T-helper 17 cell (primary cell): Measurements from ENCODE around the gene PSMD1. TPM values are rescaled to one million over a fixed set of nuclear protein-coding genes. Genes with fewer than 3 reads are reported as not detected.
"Not testable (repeated sequence)": the region's sequence is repeated elsewhere in the genome, so short reads cannot be mapped to it uniquely, and the experiment has no call there.

Source experiments
- ATAC-seq: fragments of 150-1000 bp; cut with Tn5 transposase; 2 replicates; pipeline ENCODE4 v1.10.0; 2021; ENCODE audit warnings: mild to moderate bottlenecking, moderate library complexity
- DNase-seq, 3 donors: peaks; one replicate each; pipeline versions ENCODE4 v3.0.0 to v3.0.0-alpha.2; 2020 to 2021
- H3K9me3 ChIP-seq: one replicate; pipeline ENCODE4 v1.7.0; 2013; ENCODE audit warnings: low read length, mild to moderate bottlenecking; ENCODE audit not compliant: control insufficient read depth, poor library complexity, severe bottlenecking
- H3K27ac Mint-ChIP-seq: one replicate; pipeline ENCODE4 v1.8.0; 2022; ENCODE audit warnings: mild to moderate bottlenecking, moderate library complexity, mixed read lengths
- H3K27me3 Mint-ChIP-seq: one replicate; pipeline ENCODE4 v1.8.0; 2022; ENCODE audit warnings: mixed read lengths
- H3K36me3 Mint-ChIP-seq: one replicate; pipeline ENCODE4 v1.8.0; 2022; ENCODE audit warnings: low read depth, mixed read lengths
- H3K4me1 Mint-ChIP-seq: one replicate; pipeline ENCODE4 v1.8.0; 2022; ENCODE audit warnings: mild to moderate bottlenecking, mixed read lengths
- H3K4me3 Mint-ChIP-seq: one replicate; pipeline ENCODE4 v1.8.0; 2022; ENCODE audit warnings: mild to moderate bottlenecking, moderate library complexity, mixed read lengths
- total RNA-seq, 4 donors: library from RNA in 2 of 4; stranded (reverse) in 2 of 4; gene quantifications; one replicate each; pipeline ENCODE4 v1.2.3 and lab custom pipeline; 2022 to 2026

PSMD1 gene
- total RNA-seq, 2 donors from 2014 or later, result 42.8 to 43.5 TPM

DNA sequence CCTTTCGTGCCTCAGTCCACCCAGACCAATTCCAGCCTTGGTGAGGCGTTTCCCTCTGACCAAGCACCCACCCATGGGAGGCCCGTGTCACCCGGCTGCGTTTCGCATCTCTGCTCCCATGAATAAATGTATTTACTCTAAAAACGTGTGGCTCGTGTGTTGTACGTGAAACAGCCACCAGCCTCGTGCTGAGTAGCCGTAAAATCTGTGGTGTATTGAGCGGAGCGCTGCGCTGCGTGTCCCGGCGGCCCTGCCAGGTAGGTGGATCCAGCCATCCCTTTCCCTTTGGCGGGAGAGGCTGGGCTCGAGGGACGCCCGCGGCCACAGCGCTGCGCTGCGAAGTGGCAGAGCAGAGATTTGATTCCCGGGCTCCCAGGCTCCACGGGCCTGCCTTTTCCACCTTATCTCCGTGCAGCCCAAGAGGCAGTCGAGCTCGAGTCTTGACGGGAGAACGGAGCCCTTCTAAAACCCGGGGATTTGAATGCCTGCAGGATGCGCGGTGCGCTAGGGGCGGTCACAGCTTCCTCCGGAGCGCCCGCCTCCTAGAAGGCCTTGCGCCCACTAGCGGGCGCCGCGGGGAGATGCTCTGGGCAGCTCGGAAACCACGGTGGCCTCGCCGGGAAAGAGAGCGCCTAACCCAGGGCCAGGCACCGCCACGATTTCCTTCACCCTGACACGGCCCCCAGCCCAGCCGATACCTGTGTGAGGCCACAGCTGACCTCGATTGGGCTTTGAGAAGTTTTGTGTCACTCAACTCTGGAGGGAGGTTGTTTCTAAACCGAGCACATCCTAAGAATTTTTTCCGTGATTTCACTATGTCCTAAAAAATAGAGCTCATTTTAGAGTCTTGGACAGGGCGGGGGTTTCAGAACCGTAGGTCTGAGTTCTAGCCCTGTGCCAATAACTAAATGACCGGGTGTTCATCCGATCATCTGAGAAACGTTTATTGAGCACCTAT is 3.9 kb upstream of the PSMD1 start:
- Mint-ChIP-seq H3K4me3 (peak overlapping the region; percentile 91), H3K36me3 (peaks cover 5% of the 10 kb centered on the region), H3K27ac (peak overlapping the region; percentile 79), H3K4me1 (peaks cover 22% of the 10 kb centered on the region), H3K27me3 (peaks cover 12% of the 10 kb centered on the region)
- ATAC-seq (peak; percentile 72), DNase-seq (peak; percentile 70 to 78 (median 73))
- H3K9me3 ChIP-seq, result no peaks in the 10 kb centered on the region

DNA sequence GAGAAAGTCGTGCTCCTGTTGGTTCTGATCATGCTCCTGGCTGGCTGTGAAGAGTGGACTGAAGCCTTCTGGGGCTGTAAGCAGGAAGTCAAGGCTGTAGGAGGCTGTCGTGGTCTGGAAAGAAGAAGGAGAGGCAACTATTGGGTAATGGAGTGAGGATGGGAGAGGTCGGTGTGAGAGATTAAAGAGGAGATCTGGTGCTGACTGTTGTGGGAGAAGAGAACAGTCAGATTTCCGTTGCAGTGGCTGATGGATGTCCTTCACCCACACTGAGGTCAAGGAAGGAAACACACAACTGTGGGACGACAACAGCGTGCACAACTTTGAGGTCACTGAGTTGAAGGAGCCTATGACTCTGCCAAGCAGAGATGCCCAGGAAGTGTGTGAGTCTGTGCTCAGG is 2.8 kb upstream of the PSMD1 start:
- H3K9me3 ChIP-seq, result no peaks in the 10 kb centered on the region
- DNase-seq (no peak), ATAC-seq (no peak)
- peaks cover 12% of the 10 kb centered on the region for H3K27me3 Mint-ChIP-seq
- no peak overlapping the region for H3K27ac Mint-ChIP-seq
- no peak overlapping the region for H3K4me3 Mint-ChIP-seq
- peaks cover 7% of the 10 kb centered on the region for H3K36me3 Mint-ChIP-seq
- H3K4me1 Mint-ChIP-seq, result peaks cover 33% of the 10 kb centered on the region

DNA sequence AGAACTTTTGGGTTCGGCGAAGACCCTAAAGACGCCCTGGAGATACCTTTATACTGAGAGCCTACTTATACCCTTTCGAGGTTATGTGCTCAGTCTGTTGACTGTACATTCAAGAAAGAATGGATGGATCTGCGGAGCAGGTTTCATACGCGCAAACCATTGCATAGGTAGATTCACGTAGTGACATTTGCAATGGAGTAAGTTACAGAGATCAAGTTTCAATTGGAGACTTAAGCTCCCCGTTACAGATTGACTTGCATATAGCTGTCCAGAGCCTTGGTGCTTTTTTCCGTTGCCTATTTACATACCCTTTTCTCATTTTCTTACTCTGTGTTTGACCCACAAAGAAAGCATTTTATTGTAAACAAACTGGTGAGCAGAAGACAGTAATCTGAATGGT is 923 bp downstream of the PSMD1 start:
- no peaks in the 10 kb centered on the region for H3K9me3 ChIP-seq
- Mint-ChIP-seq H3K4me1 (peaks cover 44% of the 10 kb centered on the region), H3K36me3 (peaks cover 7% of the 10 kb centered on the region), H3K27ac (peak overlapping the region; percentile 97), H3K4me3 (peak overlapping the region; percentile 96), H3K27me3 (peaks cover 12% of the 10 kb centered on the region)
- no peak for DNase-seq
- no peak for ATAC-seq

DNA sequence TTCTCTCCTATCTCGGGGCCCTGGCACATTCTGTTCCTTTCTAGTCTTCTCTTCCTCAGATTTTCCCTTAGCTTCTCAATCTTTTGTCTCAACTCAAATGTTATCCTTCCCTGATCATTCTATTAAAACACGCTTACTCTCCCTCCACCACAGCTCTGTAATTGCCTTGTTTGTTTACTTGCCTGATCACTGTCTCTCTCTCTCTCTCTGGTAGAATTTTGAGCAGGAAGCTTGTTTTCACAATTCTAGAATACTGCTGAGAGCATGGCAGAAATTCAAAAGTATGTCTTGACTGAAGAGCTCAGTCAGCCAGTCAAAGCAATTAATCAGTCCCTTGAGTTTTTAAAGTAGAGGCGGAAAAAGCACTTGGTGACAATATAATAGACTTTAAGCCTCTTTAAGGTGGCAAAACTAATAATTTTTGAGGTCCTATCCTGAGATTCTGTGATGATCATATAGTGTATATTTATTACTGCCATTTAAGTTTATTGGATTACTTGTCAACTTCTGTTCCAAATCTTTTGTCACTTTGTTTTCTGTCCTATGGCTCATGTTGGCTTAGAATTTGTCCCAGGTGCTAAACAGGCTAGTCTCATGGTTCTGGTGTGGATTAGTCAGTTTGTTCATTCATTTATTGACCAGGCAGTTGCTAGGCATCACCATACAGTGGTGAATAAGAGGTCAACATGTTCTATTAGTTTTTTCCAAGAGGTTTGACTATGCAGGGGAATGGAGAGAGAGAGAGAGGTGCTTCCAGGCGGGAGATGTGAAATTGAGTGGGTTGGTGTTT is 2.3 kb downstream of the PSMD1 start:
- no peak for ATAC-seq
- H3K27ac Mint-ChIP-seq, result peak overlapping the region; percentile 88
- peaks cover 4% of the 10 kb centered on the region for H3K36me3 Mint-ChIP-seq
- peaks cover 34% of the 10 kb centered on the region for H3K4me1 Mint-ChIP-seq
- no peaks in the 10 kb centered on the region for H3K9me3 ChIP-seq
- peaks cover 4% of the 10 kb centered on the region for H3K27me3 Mint-ChIP-seq
- H3K4me3 Mint-ChIP-seq, result peak overlapping the region; percentile 96
- DNase-seq, result no peak

DNA sequence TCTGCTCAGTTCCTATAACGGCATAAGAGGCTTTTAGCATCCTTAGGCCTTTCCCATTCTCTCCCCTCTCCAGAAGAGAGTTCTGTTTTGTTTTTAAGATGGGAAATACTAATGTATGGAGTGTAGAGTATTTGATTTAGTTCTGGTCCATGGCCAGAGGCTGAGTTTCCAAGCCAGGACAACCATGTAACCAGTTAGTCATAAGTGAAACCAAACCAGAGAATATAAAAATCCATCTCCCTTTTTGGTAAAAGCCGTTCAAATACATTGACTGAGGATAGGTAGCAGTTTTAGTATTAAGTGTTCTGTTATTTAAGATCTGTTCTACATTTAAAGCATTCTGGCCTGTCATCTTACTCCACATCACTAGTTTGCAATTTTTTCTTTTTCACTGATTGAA is 3.1 kb downstream of the PSMD1 start:
- H3K27ac Mint-ChIP-seq, result peak overlapping the region; percentile 51
- DNase-seq (no peak), ATAC-seq (no peak)
- H3K9me3 ChIP-seq, result no peaks in the 10 kb centered on the region
- H3K36me3 Mint-ChIP-seq, result peaks cover 4% of the 10 kb centered on the region
- H3K27me3 Mint-ChIP-seq, result no peaks in the 10 kb centered on the region
- peaks cover 31% of the 10 kb centered on the region for H3K4me1 Mint-ChIP-seq
- no peak overlapping the region for H3K4me3 Mint-ChIP-seq

DNA sequence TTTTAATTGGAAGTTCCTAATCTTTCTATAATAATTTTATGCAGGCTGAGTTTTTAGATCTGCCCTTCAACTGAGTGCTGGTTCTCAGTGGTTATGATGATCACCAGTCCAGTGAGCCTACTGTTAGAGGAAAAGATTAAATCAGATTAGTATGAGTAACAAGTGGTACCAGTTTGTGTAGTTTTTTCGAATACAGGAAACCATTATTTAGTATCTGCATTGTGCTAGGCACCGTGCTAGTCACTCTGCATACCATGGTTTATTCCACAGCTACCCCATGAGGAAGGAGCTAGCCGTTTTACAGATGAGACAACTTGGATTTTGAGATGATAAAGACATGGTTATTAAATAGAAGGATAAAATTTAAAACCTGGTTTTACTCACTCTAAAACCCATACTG is 6.1 kb downstream of the PSMD1 start:
- ATAC-seq (no peak), DNase-seq (no peak)
- H3K27me3 Mint-ChIP-seq, result no peaks in the 10 kb centered on the region
- H3K9me3 ChIP-seq, result no peaks in the 10 kb centered on the region
- H3K4me1 Mint-ChIP-seq, result peaks cover 28% of the 10 kb centered on the region
- H3K36me3 Mint-ChIP-seq, result peaks cover 5% of the 10 kb centered on the region
- peak overlapping the region; percentile 76 for H3K27ac Mint-ChIP-seq
- no peak overlapping the region for H3K4me3 Mint-ChIP-seq

DNA sequence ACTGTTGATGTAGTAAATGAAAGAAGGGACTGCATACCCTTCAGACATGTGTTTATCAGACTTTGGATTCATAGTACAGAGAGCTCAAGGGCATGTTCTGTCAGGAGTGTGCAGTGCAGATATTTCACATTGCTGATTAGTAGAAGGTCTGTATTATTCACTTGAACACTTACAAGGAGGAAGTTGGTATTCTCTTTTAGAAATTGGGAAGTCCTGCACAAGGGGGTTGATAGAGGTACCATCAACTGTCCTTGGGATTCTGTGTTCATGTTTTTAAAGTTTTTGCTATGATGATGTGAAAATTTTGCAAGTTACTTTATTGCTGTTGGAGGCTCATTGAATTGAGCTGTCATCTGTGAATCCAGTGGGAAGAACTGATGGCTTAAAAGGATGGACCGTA is 6.7 kb downstream of the PSMD1 start:
- ATAC-seq (no peak), DNase-seq (no peak)
- Mint-ChIP-seq H3K4me3 (no peak overlapping the region), H3K36me3 (peaks cover 10% of the 10 kb centered on the region), H3K27me3 (no peaks in the 10 kb centered on the region), H3K4me1 (peaks cover 22% of the 10 kb centered on the region), H3K27ac (no peak overlapping the region)
- H3K9me3 ChIP-seq, result no peaks in the 10 kb centered on the region

DNA sequence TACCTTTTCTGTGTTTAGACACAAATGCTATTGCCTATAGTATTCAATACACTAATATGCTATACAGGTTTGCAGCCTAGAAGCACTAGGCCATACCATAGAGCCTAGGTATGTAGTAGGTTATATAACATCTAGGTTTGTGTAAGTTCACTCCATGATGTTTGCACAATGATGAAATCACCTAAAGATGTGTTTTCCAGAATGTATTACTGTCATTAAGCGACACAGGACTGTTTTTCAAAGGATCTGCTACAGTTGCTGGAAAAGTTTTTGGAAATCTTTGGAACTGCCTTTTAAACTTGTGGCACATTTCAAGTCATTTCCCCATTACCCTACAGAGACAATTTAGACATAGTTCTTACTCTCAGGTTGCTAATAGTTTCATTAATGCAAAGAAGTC is 9.3 kb downstream of the PSMD1 start:
- no peak for DNase-seq
- Mint-ChIP-seq H3K27me3 (no peaks in the 10 kb centered on the region), H3K4me1 (peaks cover 3% of the 10 kb centered on the region), H3K27ac (no peak overlapping the region), H3K36me3 (peaks cover 9% of the 10 kb centered on the region), H3K4me3 (no peak overlapping the region)
- ATAC-seq, result no peak
- no peaks in the 10 kb centered on the region for H3K9me3 ChIP-seq

DNA sequence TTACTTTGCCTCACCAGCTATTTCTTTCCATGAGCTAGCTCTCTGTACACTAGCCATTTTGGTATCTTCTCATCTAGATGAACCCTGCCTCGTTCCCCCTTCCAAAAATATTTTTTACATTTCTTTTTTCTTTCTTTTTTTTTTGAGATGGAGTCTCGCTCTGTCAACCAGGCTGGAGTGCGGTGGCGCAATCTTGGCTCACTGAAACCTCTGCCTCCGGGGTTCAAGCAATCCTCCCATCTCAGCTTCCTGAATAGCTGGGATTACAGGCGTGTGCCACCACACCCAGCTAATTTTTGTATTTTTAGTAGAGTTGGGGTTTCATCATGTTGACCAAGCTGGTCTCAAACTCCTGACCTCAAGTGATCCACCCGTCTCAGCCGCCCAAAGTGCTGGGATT is 10.9 kb downstream of the PSMD1 start:
- H3K4me1 Mint-ChIP-seq, H3K36me3 Mint-ChIP-seq, ATAC-seq, DNase-seq, H3K27me3 Mint-ChIP-seq, H3K27ac Mint-ChIP-seq, H3K4me3 Mint-ChIP-seq, H3K9me3 ChIP-seq: not testable (repeated sequence)

DNA sequence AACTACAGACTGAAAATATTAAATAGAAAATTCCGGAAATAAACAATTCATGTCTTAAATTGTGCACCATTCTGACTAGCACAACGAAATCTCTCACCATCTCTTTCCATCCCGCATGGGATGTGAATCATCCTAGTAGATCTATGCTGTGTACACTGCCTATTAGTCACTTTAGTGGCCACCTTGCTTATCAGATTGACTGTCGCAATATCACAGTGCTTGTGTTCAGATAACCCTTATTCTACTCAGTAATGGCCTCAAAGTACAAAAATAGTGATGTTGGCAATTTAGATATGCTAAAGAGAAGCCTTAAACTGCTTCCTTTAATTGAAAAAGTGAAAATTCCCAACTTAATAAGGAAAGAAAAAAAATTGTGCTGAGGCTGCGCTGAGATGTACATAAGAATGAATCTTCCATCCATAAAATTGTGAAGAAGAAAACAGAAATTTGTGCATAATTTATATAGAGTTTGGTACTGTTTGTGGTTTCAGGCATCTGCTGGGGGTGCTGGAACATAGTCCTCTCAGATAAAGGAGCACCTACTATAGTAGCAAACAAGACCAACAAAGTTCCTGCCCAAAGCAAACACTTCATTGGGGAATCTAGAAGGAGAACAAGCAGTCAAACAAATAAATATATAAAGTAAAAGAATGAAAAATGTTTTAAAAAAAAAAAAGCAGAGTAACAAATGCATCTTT is 12.0 kb downstream of the PSMD1 start:
- Mint-ChIP-seq H3K27ac (no peak overlapping the region), H3K27me3 (no peaks in the 10 kb centered on the region), H3K4me3 (no peak overlapping the region), H3K36me3 (peaks cover 9% of the 10 kb centered on the region), H3K4me1 (peaks cover 2% of the 10 kb centered on the region)
- no peak for DNase-seq
- no peaks in the 10 kb centered on the region for H3K9me3 ChIP-seq
- no peak for ATAC-seq

DNA sequence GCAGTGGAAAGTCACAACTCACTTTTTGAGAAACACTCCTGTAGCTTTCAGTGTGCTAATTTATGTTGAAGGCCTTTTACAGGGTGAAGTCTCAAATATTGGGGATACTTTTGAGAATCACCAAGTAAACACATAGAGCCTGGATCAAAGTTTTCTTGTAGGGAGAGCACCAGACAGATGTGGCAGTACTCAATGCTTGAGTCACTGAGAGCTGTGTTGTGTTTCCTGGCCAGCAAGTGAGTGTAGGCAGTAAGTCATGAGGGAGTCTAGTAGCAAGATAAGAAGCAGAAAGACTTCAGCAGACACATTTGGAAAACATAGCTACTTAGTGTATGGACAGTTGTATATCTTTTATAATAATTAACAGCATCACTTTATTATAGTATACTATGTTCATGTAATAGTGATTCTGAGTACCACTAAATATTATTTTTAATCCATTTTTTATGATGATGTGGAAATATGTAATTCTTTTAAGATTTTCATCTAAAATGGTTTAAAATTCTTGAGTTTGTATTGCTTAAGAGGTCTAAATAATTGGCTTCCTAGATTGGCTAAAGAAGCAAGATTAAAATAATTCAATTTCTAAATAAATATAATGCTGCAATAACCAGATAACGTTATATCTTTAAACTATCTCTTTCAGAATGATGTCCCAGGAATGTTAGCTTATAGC is 12.8 kb downstream of the PSMD1 start:
- peaks cover 9% of the 10 kb centered on the region for H3K36me3 Mint-ChIP-seq
- H3K4me1 Mint-ChIP-seq, result peaks cover 2% of the 10 kb centered on the region
- H3K4me3 Mint-ChIP-seq, result no peak overlapping the region
- DNase-seq (no peak), ATAC-seq (no peak)
- no peaks in the 10 kb centered on the region for H3K27me3 Mint-ChIP-seq
- H3K9me3 ChIP-seq, result no peaks in the 10 kb centered on the region
- no peak overlapping the region for H3K27ac Mint-ChIP-seq

DNA sequence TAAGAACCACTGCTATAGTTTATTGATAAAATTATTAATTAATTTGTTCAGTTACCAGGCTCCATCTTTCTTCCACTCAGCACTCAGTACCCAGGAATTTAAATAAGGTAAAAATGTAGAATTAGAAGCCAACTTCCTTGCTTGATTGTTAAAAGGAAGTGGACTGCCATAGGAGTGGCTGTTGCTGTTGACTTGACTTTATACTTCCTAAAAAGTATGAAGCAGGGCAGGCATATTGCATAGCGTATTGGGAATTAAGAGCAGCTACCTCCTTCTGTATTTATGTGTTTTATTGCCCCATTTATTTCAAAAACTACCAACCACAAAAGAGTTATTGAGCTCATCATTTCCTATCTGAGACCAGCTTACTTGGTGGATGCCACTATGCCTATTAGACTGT is 27.9 kb downstream of the PSMD1 start:
- no peak for ATAC-seq
- Mint-ChIP-seq H3K4me3 (no peak overlapping the region), H3K27me3 (no peaks in the 10 kb centered on the region), H3K27ac (no peak overlapping the region), H3K4me1 (peaks cover 4% of the 10 kb centered on the region), H3K36me3 (peaks cover 13% of the 10 kb centered on the region)
- DNase-seq, result no peak
- H3K9me3 ChIP-seq, result no peaks in the 10 kb centered on the region
